K562 (cell line): ENCODE data around the gene ALDH9A1. TPM values are rescaled to one million over a fixed set of nuclear protein-coding genes. Genes with fewer than 3 reads are reported as not detected.

Experiments
- ATAC-seq: fragments of 200-7000 bp; cut with Tn5 transposase; 3 replicates; pipeline ENCODE4 v1.9.1; 2020; ENCODE audit warnings: moderate library complexity
- BruUV-seq: library from RNA; stranded (reverse); fragments of 400-500 nt; replicated peaks from 2 replicates; lab custom pipeline; 2021; lab: Mats Ljungman, UMichigan
- CTCF ChIA-PET: fragments of 300-600 bp; formaldehyde crosslinking; extraction: SDS; loops from one replicate; lab custom pipeline; 2021; ENCODE audit warnings: low intra/inter-chr PET ratio; lab: Yijun Ruan, JAX
- POLR2A ChIA-PET: fragments of 300-600, 350-650 bp; sonication (Branson Sonifier 250); formaldehyde crosslinking; extraction: SDS; loops from one replicate; lab custom pipeline; 2021; ENCODE audit warnings: antibody characterized with exemption, inconsistent platforms; lab: Yijun Ruan, JAX
- DNase-seq, 4 experiments: peaks; one replicate each; pipeline versions ENCODE4 v3.0.0 to v3.0.0-alpha.2; 2011 to 2018; ENCODE audit warnings: low spot score in 3 of 4, mixed read lengths in 3 of 4; ENCODE audit errors: extremely low read depth in 1 of 4
- FAIRE-seq: peaks from 2 replicates; lab custom pipeline; 2011; peaks lifted over from hg19 to GRCh38; lab: Jason Lieb, UNC
- H2AFZ ChIP-seq: 2 replicates; pipeline ENCODE4 v1.6.0; 2011; ENCODE audit warnings: low read depth, low read length, control low read depth, inconsistent platforms
- H3K27ac ChIP-seq: fragments of 200-600 bp; 3 replicates; pipeline ENCODE4 v1.8.0; 2011; ENCODE audit warnings: low read depth, mild to moderate bottlenecking, control low read depth, inconsistent platforms, low read length, moderate library complexity, mixed read lengths; ENCODE audit errors: extremely low read depth
- H3K27me3 ChIP-seq, 2 experiments: fragments of 300-600 bp in 1 of 2; 2 replicates in 1 of 2; 3 replicates in 1 of 2; pipeline versions ENCODE4 v1.6.0 to v1.8.0; 2011; ENCODE audit warnings: inconsistent platforms in 2 of 2, low read length in 2 of 2, mild to moderate bottlenecking in 1 of 2, mixed read lengths in 1 of 2, moderate library complexity in 1 of 2; ENCODE audit not compliant: control insufficient read depth in 2 of 2, insufficient read depth in 2 of 2
- H3K36me3 ChIP-seq: fragments of 300-600 bp; 3 replicates; pipeline ENCODE4 v1.8.0; 2011; ENCODE audit warnings: mild to moderate bottlenecking, low read length, inconsistent platforms; ENCODE audit not compliant: control insufficient read depth, insufficient read depth
- H3K4me1 ChIP-seq, 2 experiments: fragments of 200-600 bp in 1 of 2; replicated peaks in 1 of 2; 2 replicates in 1 of 2; 3 replicates in 1 of 2; pipeline versions ENCODE4 v1.5.1 to v1.8.0; 2011; ENCODE audit warnings: inconsistent platforms in 2 of 2, low read length in 2 of 2, mild to moderate bottlenecking in 1 of 2, mixed read lengths in 1 of 2, moderate library complexity in 1 of 2; ENCODE audit not compliant: control insufficient read depth in 2 of 2, insufficient read depth in 2 of 2
- H3K4me2 ChIP-seq: 2 replicates; pipeline ENCODE4 v1.6.1; 2011; ENCODE audit warnings: low read length, control low read depth, inconsistent platforms, mixed read lengths; ENCODE audit not compliant: insufficient read depth
- H3K4me3 ChIP-seq: fragments of 200-600 bp; sonication (generic), shearing (Covaris generic); 2 replicates; pipeline ENCODE4 v1.5.1; 2016; ENCODE audit warnings: control low read depth, inconsistent platforms
- H3K79me2 ChIP-seq: fragments of 200-600 bp; 3 replicates; pipeline ENCODE4 v1.8.0; 2011; ENCODE audit warnings: low read length, inconsistent platforms; ENCODE audit not compliant: control insufficient read depth, insufficient read depth
- H3K9ac ChIP-seq, 2 experiments: 2 replicates each; pipeline versions ENCODE4 v1.6.0 to v1.6.1; 2011; ENCODE audit warnings: low read depth in 2 of 2, low read length in 2 of 2, control low read depth in 1 of 2, inconsistent platforms in 1 of 2, mild to moderate bottlenecking in 1 of 2, mixed read lengths in 1 of 2; ENCODE audit not compliant: insufficient read depth in 1 of 2
- H3K9me1 ChIP-seq: one replicate; pipeline ENCODE4 v1.6.0; 2011; ENCODE audit warnings: inconsistent platforms, mild to moderate bottlenecking, low read length, moderate library complexity; ENCODE audit not compliant: control insufficient read depth, insufficient read depth
- H3K9me3 ChIP-seq: replicated peaks from 2 replicates; pipeline ENCODE4 v1.5.1; 2011; ENCODE audit warnings: low read depth, low read length, inconsistent platforms; ENCODE audit not compliant: control insufficient read depth, insufficient read depth
- H4K20me1 ChIP-seq: replicated peaks from 2 replicates; pipeline ENCODE4 v1.6.1; 2011; ENCODE audit warnings: low read length, inconsistent platforms, mixed read lengths; ENCODE audit not compliant: control insufficient read depth, insufficient read depth
- HDAC3 ChIP-seq: fragments of 450-650 bp; IDR thresholded peaks from 2 replicates; pipeline ENCODE4 v1.6.1; 2018; ENCODE audit warnings: borderline replicate concordance, mild to moderate bottlenecking, moderate library complexity; ENCODE audit not compliant: partially characterized antibody
- HDAC8 ChIP-seq: fragments of 450-650 bp; IDR thresholded peaks from 2 replicates; pipeline ENCODE4 v1.6.1; 2016; ENCODE audit warnings: mild to moderate bottlenecking, missing genetic modification characterization, moderate library complexity, missing compliant biosample characterization
- YY1 ChIP-seq, 3 experiments: IDR thresholded peaks; 2 replicates each; pipeline ENCODE4 v1.6.1; 2011; ENCODE audit warnings: low read length in 2 of 3, mild to moderate bottlenecking in 2 of 3, moderate library complexity in 2 of 3, borderline replicate concordance in 1 of 3, control low read depth in 1 of 3, low read depth in 1 of 3; ENCODE audit not compliant: insufficient read depth in 3 of 3, insufficient replicate concordance in 2 of 3, control insufficient read depth in 1 of 3, insufficient read length in 1 of 3; ENCODE audit errors: extremely low read depth in 1 of 3
- WGBS: fragments of 100-300 bp; shearing (Covaris generic); methylation state at CpG from one replicate; pipeline ENCODE4 v1.1.6; 2016; ENCODE audit warnings: low coverage, mixed read lengths; ENCODE audit not compliant: insufficient coverage; ENCODE audit errors: missing lambda C conversion rate; 5-methylcytosine and 5-hydroxymethylcytosine counted together
- in situ Hi-C: fragments of 300-500 bp; cut with MboI; formaldehyde crosslinking; loops from 4 replicates; pipeline ENCODE4 v1.15.0; 2018; ENCODE audit warnings: inconsistent platforms, mixed read lengths
- intact Hi-C: fragments of 100-400 bp; cut with micrococcal nuclease; formaldehyde crosslinking; loops from 2 replicates; pipeline ENCODE4 v1.14.2; 2022
- polyA plus RNA-seq, 8 experiments: library from polyadenylated mRNA; depleted of rRNA in 4 of 8; stranded (reverse) in 5 of 8; unstranded in 3 of 8; fragments of >200 nt; fragmentation: Nextera tagmentation in 2 of 8; fragmentation: Illumina TruSeq in 1 of 8; extraction: Ambion mirVana in 2 of 8; extraction: Trizol in 1 of 8; gene quantifications; 2 replicates each; pipeline versions ENCODE4 v1.2.1 to v1.2.3, GENCODE V29; 2011 to 2014; ENCODE audit warnings: inconsistent platforms in 1 of 8, missing spikeins in 1 of 8
- total RNA-seq, 7 experiments: library from RNA; depleted of rRNA in 6 of 7; stranded (reverse); fragments of >200 nt in 6 of 7; fragmentation: Illumina TruSeq in 2 of 7; extraction: Trizol in 2 of 7; gene quantifications; 2 replicates each; pipeline versions ENCODE4 v1.2.1 to v1.2.3, GENCODE V29; 2011 to 2021; ENCODE audit warnings: low replicate concordance in 1 of 7
- TF ChIP-seq, protein P1 (sequence below): fragments of 250-450 bp; sonication (Bioruptor Pico); IDR thresholded peaks from 2 replicates; pipeline ENCODE4 v1.8.0; 2022; ENCODE audit warnings: inconsistent platforms, mild to moderate bottlenecking, moderate library complexity, borderline replicate concordance

ALDH9A1 gene
- total and polyA plus RNA-seq, 9 of the 15 experiments (the other 6 are each of a cell fraction or from before 2014, with no cell fraction given) = 26.5 to 54.3 (median 39.2) TPM

DNA sequence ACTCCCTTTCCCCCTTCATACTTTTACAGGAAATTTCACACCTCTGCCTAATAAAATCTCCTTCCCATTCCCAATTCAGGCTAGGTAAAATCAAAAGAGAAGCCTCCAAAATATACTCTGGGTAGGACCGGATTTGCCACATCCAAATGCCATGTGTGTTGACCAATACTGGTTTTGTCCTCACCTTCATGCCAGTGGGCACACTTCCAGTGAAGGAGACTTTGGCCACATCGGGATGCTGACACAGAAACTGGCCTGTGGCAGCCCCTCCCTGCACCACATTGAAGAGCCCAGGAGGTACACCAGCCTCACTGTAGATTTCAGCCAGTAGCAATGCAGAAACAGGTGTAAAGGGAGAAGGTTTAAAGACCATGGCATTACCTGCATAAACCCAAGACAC, 18.1 kb downstream of the ALDH9A1 start:
- FAIRE-seq = no peak

More for the DNA sequence above, 18.1 kb downstream of the ALDH9A1 start:
- no peak overlapping the region for H3K27ac ChIP-seq
- peaks cover 67% of the 10 kb centered on the region for H3K36me3 ChIP-seq
- DNase-seq = no peak
- no peak overlapping the region for H2AFZ ChIP-seq
- WGBS = 83% methylated on average over 2 of the region's 2 CpGs
- H3K9ac ChIP-seq = no peak overlapping the region
- no peak overlapping the region for H3K4me2 ChIP-seq
- no TSS peak for BruUV-seq
- ChIA-PET POLR2A (no interaction called here), CTCF (no interaction called here)
- no peaks in the 10 kb centered on the region for H3K9me3 ChIP-seq
- TF ChIP-seq, protein P1, sequence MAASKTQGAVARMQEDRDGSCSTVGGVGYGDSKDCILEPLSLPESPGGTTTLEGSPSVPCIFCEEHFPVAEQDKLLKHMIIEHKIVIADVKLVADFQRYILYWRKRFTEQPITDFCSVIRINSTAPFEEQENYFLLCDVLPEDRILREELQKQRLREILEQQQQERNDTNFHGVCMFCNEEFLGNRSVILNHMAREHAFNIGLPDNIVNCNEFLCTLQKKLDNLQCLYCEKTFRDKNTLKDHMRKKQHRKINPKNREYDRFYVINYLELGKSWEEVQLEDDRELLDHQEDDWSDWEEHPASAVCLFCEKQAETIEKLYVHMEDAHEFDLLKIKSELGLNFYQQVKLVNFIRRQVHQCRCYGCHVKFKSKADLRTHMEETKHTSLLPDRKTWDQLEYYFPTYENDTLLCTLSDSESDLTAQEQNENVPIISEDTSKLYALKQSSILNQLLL = no peak
- TF ChIP-seq HDAC8 (tag) = no peak
- no peak for TF ChIP-seq HDAC3
- no peak for TF ChIP-seq YY1 (IDR thresholded peaks at IDR 0.05; ENCODE audit: borderline replicate concordance in 1 of 3, control insufficient read depth in 1 of 3, extremely low read depth in 1 of 3, insufficient read depth in 3 of 3, insufficient read length in 1 of 3, insufficient replicate concordance in 2 of 3, low read depth in 1 of 3, low read length in 2 of 3)
- H4K20me1 ChIP-seq = no peaks in the 10 kb centered on the region
- H3K27me3 ChIP-seq = no peaks in the 10 kb centered on the region
- H3K79me2 ChIP-seq = peaks cover 5% of the 10 kb centered on the region; the same call in 1 of the 3 replicates
- in situ Hi-C loops = no loop called here
- H3K4me1 ChIP-seq = no peaks in the 10 kb centered on the region
- no peak overlapping the region for H3K4me3 ChIP-seq
- no peak for ATAC-seq
- intact Hi-C loops = no loop called here
- H3K9me1 ChIP-seq = no peaks in the 10 kb centered on the region
